Hepatocyte (in vitro differentiated cells): ENCODE measurements around the gene NHERF1. TPM values are rescaled to one million over a fixed set of nuclear protein-coding genes. Genes with fewer than 3 reads are reported as not detected.

Experiments used
- DNase-seq: peaks from one replicate; pipeline ENCODE4 v3.0.0-alpha.2; 2016; ENCODE audit warnings: low spot score
- H2AFZ ChIP-seq: fragments of 200-600 bp; sonication (generic); 2 replicates; pipeline ENCODE4 v1.6.0; 2016; ENCODE audit warnings: antibody characterized with exemption, mild to moderate bottlenecking
- H3K27ac ChIP-seq: fragments of 200-600 bp; sonication (generic); 2 replicates; pipeline ENCODE4 v1.5.1; 2016; ENCODE audit warnings: mild to moderate bottlenecking
- H3K27me3 ChIP-seq: fragments of 200-600 bp; sonication (generic); 2 replicates; pipeline ENCODE4 v1.6.1; 2016
- H3K36me3 ChIP-seq: fragments of 200-600 bp; sonication (generic); replicated peaks from 2 replicates; pipeline ENCODE4 v1.5.1; 2016; ENCODE audit warnings: low read depth; ENCODE audit not compliant: insufficient read depth
- H3K4me1 ChIP-seq: fragments of 200-600 bp; sonication (generic); 2 replicates; pipeline ENCODE4 v1.5.1; 2016; ENCODE audit warnings: mild to moderate bottlenecking, moderate library complexity; ENCODE audit not compliant: insufficient read depth
- H3K4me2 ChIP-seq: fragments of 200-600 bp; sonication (generic); 2 replicates; pipeline ENCODE4 v1.6.0; 2016
- H3K4me3 ChIP-seq: fragments of 200-600 bp; sonication (generic); 2 replicates; pipeline ENCODE4 v1.5.1; 2016; ENCODE audit warnings: mild to moderate bottlenecking
- H3K79me2 ChIP-seq: fragments of 200-600 bp; sonication (generic); 2 replicates; pipeline ENCODE4 v1.6.0; 2017; ENCODE audit warnings: mild to moderate bottlenecking
- H3K9me2 ChIP-seq: fragments of 200-600 bp; sonication (generic); replicated peaks from 2 replicates; pipeline ENCODE4 v1.6.0; 2017; ENCODE audit warnings: mild to moderate bottlenecking; ENCODE audit not compliant: insufficient read depth
- H3K9me3 ChIP-seq: fragments of 200-600 bp; sonication (generic); 2 replicates; pipeline ENCODE4 v1.5.1; 2016; ENCODE audit warnings: low read depth, mild to moderate bottlenecking
- H4K20me1 ChIP-seq: fragments of 200-600 bp; sonication (generic); 2 replicates; pipeline ENCODE4 v1.6.0; 2016; ENCODE audit warnings: mild to moderate bottlenecking; ENCODE audit not compliant: insufficient read depth, poor library complexity, severe bottlenecking
- EZH2 ChIP-seq: fragments of 200-600 bp; sonication (generic); IDR thresholded peaks from 2 replicates; pipeline ENCODE4 v1.6.1; 2016; ENCODE audit warnings: antibody characterized with exemption, mild to moderate bottlenecking, borderline replicate concordance
- EZH2phosphoT487 ChIP-seq: fragments of 200-600 bp; sonication (generic); IDR thresholded peaks from one replicate; pipeline ENCODE4 v1.6.1; 2018; ENCODE audit warnings: antibody characterized with exemption, mild to moderate bottlenecking, low read depth, moderate library complexity; ENCODE audit not compliant: unreplicated experiment, severe bottlenecking
- WGBS: methylation state at CpG from one replicate; pipeline ENCODE4 v1.1.6; 2016; ENCODE audit warnings: low lambda C conversion rate; ENCODE audit errors: missing lambda C conversion rate; 5-methylcytosine and 5-hydroxymethylcytosine counted together
- polyA plus RNA-seq: library from polyadenylated mRNA; unstranded; fragments of >200 nt; fragmentation: Nextera tagmentation; extraction: Ambion mirVana; gene quantifications from 2 replicates; pipeline ENCODE4 v1.2.1, GENCODE V29; 2016
- total RNA-seq: library from RNA; depleted of rRNA; stranded (reverse); fragments of >200 nt; gene quantifications from 2 replicates; pipeline ENCODE4 v1.2.3, GENCODE V29; 2014
- TF ChIP-seq, protein P1 (sequence below): fragments of 200-600 bp; sonication (generic); IDR thresholded peaks from 2 replicates; pipeline ENCODE4 v1.5.1; 2016; ENCODE audit warnings: antibody characterized with exemption, mild to moderate bottlenecking; ENCODE audit not compliant: poor library complexity

Gene NHERF1
- total and polyA plus RNA-seq, 2 experiments from 2014 or later = 263 to 763 TPM

GRCh38 chr17:74761931-74762330 is 13.5 kb downstream of the NHERF1 start:
- H3K27ac ChIP-seq = peak overlapping the region; percentile 97
- no peak overlapping the region for H2AFZ ChIP-seq
- no peaks in the 10 kb centered on the region for H3K27me3 ChIP-seq
- WGBS = 94% methylated on average over 10 of the region's 11 CpGs
- H3K9me2 ChIP-seq = no peaks in the 10 kb centered on the region
- peaks cover 47% of the 10 kb centered on the region for H4K20me1 ChIP-seq
- peak overlapping the region; percentile 77 for H3K4me2 ChIP-seq
- peaks cover 95% of the 10 kb centered on the region for H3K4me1 ChIP-seq
- TF ChIP-seq, protein P1, sequence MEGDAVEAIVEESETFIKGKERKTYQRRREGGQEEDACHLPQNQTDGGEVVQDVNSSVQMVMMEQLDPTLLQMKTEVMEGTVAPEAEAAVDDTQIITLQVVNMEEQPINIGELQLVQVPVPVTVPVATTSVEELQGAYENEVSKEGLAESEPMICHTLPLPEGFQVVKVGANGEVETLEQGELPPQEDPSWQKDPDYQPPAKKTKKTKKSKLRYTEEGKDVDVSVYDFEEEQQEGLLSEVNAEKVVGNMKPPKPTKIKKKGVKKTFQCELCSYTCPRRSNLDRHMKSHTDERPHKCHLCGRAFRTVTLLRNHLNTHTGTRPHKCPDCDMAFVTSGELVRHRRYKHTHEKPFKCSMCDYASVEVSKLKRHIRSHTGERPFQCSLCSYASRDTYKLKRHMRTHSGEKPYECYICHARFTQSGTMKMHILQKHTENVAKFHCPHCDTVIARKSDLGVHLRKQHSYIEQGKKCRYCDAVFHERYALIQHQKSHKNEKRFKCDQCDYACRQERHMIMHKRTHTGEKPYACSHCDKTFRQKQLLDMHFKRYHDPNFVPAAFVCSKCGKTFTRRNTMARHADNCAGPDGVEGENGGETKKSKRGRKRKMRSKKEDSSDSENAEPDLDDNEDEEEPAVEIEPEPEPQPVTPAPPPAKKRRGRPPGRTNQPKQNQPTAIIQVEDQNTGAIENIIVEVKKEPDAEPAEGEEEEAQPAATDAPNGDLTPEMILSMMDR = no peak
- no peak for TF ChIP-seq EZH2
- TF ChIP-seq EZH2phosphoT487 = no peak
- no peaks in the 10 kb centered on the region for H3K9me3 ChIP-seq
- peaks cover 86% of the 10 kb centered on the region for H3K79me2 ChIP-seq
- no peaks in the 10 kb centered on the region for H3K36me3 ChIP-seq
- no peak for DNase-seq
- no peak overlapping the region for H3K4me3 ChIP-seq

DNA sequence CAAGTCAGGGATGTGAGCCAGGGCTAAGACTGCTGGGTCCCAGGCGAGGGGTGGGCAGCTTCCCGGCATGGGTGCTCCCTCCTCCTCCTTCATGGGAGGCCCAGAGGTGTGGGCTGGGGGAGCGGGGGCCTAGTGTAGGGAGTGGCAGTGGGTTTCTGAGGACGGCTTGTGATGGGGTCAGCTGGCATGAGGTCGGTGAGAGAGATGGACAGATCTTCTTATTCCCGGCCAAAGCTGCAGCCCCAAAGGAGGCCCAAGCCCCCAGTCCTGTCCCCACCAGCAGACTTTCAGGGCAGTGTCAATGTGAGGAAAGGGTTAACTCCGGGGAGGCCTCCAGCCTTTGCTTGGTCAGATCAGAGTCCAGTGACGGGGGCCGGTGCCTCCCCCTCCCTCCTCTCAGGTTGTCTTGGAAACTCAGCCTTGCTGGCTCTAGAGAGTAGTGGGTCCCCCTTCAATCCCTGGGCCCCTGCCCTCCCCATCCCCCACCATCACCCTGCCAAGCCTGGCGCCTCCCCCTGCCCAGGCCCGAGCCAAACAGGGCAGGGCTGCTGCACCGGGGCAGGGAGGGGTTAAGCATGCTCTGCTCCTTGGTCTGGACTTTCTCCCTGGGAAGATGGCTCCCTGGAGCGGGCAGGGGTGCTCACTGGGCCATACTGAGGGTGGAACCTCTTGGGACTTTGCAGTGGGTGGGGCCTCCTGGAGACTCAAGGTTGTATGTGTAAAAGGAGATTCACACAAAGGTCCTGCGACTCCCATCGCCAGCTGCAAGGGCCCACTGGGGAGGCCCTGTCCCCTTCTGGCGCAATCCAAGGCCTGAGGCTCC is 15.3 kb downstream of the NHERF1 start:
- no peak overlapping the region for H3K4me3 ChIP-seq
- H3K4me2 ChIP-seq = peak overlapping the region; percentile 77
- peaks cover 77% of the 10 kb centered on the region for H3K79me2 ChIP-seq

GRCh38 chr17:74764751-74765286 is 16.4 kb downstream of the NHERF1 start:
- DNase-seq = no peak
- no peaks in the 10 kb centered on the region for H3K27me3 ChIP-seq
- no peaks in the 10 kb centered on the region for H3K36me3 ChIP-seq
- 63% methylated on average over 4 of the region's 4 CpGs for WGBS
- H3K9me3 ChIP-seq = no peaks in the 10 kb centered on the region
- H3K4me1 ChIP-seq = peaks cover 88% of the 10 kb centered on the region
- H4K20me1 ChIP-seq = peaks cover 19% of the 10 kb centered on the region
- peak overlapping the region; percentile 77 for H3K4me2 ChIP-seq
- H2AFZ ChIP-seq = no peak overlapping the region
- H3K27ac ChIP-seq = peak overlapping the region; percentile 97
- TF ChIP-seq EZH2 = no peak
- no peak for TF ChIP-seq EZH2phosphoT487
- TF ChIP-seq, protein P1 = no peak
- H3K9me2 ChIP-seq = no peaks in the 10 kb centered on the region
- no peak overlapping the region for H3K4me3 ChIP-seq
- peaks cover 66% of the 10 kb centered on the region for H3K79me2 ChIP-seq

More for the DNA sequence above, 15.3 kb downstream of the NHERF1 start:
- Histone ChIP-seq H3K36me3 (no peaks in the 10 kb centered on the region), H3K9me3 (no peaks in the 10 kb centered on the region), H2AFZ (no peak overlapping the region), H3K27ac (peak overlapping the region; percentile 97), H4K20me1 (peaks cover 29% of the 10 kb centered on the region), H3K27me3 (no peaks in the 10 kb centered on the region), H3K9me2 (no peaks in the 10 kb centered on the region), H3K4me1 (peaks cover 88% of the 10 kb centered on the region)
- no peak for TF ChIP-seq EZH2phosphoT487
- TF ChIP-seq, protein P1 = no peak
- TF ChIP-seq EZH2 = no peak
- 23% methylated on average over 13 of the region's 16 CpGs for WGBS
- peak; percentile 92 for DNase-seq
